ENCODE measurements around the gene LRRC32. TPM values are rescaled to one million over a fixed set of nuclear protein-coding genes. Genes with fewer than 3 reads are reported as not detected.
A peak's percentile ranks its signal among the peaks of the same experiment; 100 is the strongest.

LRRC32 gene
- polyA plus RNA-seq, 3 donors: 1.5 TPM; not detected in 2

- H3K36me3 ChIP-seq (replicated peaks in 1 of 2; ENCODE audit: control insufficient read depth in 1 of 2, insufficient read depth in 2 of 2, low read length in 2 of 2): no peaks in the 10 kb centered on the region
- H3K27me3 Mint-ChIP-seq (ENCODE audit: low read depth in 3 of 3): peaks cover 19 to 37% (median 21%) of the 10 kb centered on the region in 3 donors
- peaks cover 14 to 24% of the 10 kb centered on the region in 2 donors for H3K36me3 Mint-ChIP-seq
- TF ChIP-seq CTCF (IDR thresholded peaks at IDR 0.05): no peak
- H4K20me1 ChIP-seq (ENCODE audit: insufficient read depth, low read length): no peaks in the 10 kb centered on the region
- intact Hi-C loops (cut with micrococcal nuclease): no loop called here
- H3K4me1 ChIP-seq (ENCODE audit: control insufficient read depth in 1 of 2, insufficient read depth in 2 of 2, low read length in 2 of 2): peaks cover 47 to 53% of the 10 kb centered on the region in 2 donors
- no peak overlapping the region for H2AFZ ChIP-seq (ENCODE audit: insufficient read depth, low read depth, low read length, poor library complexity, severe bottlenecking)
- H3K79me2 ChIP-seq (ENCODE audit: insufficient read depth, low read length): no peaks in the 10 kb centered on the region
- peak; percentile 76 to 94 (median 81) for DNase-seq
- no peak overlapping the region for H3K4me2 ChIP-seq (replicated peaks; ENCODE audit: extremely low read depth, low read length, poor library complexity, severe bottlenecking)
- H3K4me1 Mint-ChIP-seq: peaks cover 57% of the 10 kb centered on the region
- H3K9me3 ChIP-seq (replicated peaks in 1 of 2; ENCODE audit: control insufficient read depth in 1 of 2, insufficient read depth in 1 of 2, low read length in 2 of 2): peaks cover 12 to 14% of the 10 kb centered on the region in 2 donors
- peak overlapping the region; percentile 74 to 100 (median 97) for H3K27ac Mint-ChIP-seq
- no peak overlapping the region for H3K4me3 Mint-ChIP-seq
- no peak overlapping the region for H3K4me3 ChIP-seq (replicated peaks in 1 of 3; ENCODE audit: low read depth in 2 of 3, low read length in 3 of 3)
- peaks cover 9 to 25% (median 17%) of the 10 kb centered on the region in 7 donors for H3K9me3 Mint-ChIP-seq
- H3K27ac ChIP-seq (ENCODE audit: low read depth in 1 of 2, low read length in 2 of 2): peak overlapping the region; percentile 21 to 72
- whole genome bisulfite sequencing (ENCODE audit: insufficient coverage): 0% methylated on average over 3 of the region's 6 CpGs
- no peak overlapping the region for H3K9ac ChIP-seq (ENCODE audit: insufficient read depth, low read length, poor library complexity, severe bottlenecking)
- H3K27me3 ChIP-seq (ENCODE audit: control insufficient read depth in 2 of 2, insufficient read depth in 2 of 2, low read length in 2 of 2): peaks cover 0 to 3% of the 10 kb centered on the region in 2 donors
These were observed 43.6 kb downstream of the LRRC32 start for GRCh38 chr11:76626921-76627401.

GRCh38 chr11:76626266-76626665 lies 44.3 kb downstream of the LRRC32 start:
- Histone ChIP-seq H3K27me3 (ENCODE audit: control insufficient read depth in 2 of 2, insufficient read depth in 2 of 2, low read length in 2 of 2) (peaks cover 0 to 3% of the 10 kb centered on the region in 2 donors), H4K20me1 (ENCODE audit: insufficient read depth, low read length) (no peaks in the 10 kb centered on the region), H3K9me3 (replicated peaks in 1 of 2; ENCODE audit: control insufficient read depth in 1 of 2, insufficient read depth in 1 of 2, low read length in 2 of 2) (peaks cover 12 to 14% of the 10 kb centered on the region in 2 donors), H3K4me2 (replicated peaks; ENCODE audit: extremely low read depth, low read length, poor library complexity, severe bottlenecking) (no peak overlapping the region), H3K9ac (ENCODE audit: insufficient read depth, low read length, poor library complexity, severe bottlenecking) (no peak overlapping the region), H3K36me3 (replicated peaks in 1 of 2; ENCODE audit: control insufficient read depth in 1 of 2, insufficient read depth in 2 of 2, low read length in 2 of 2) (no peaks in the 10 kb centered on the region), H3K4me3 (replicated peaks in 1 of 3; ENCODE audit: low read depth in 2 of 3, low read length in 3 of 3) (no peak overlapping the region), H3K27ac (ENCODE audit: low read depth in 1 of 2, low read length in 2 of 2) (peak overlapping the region in 1 of 2 donors; percentile 72), H2AFZ (ENCODE audit: insufficient read depth, low read depth, low read length, poor library complexity, severe bottlenecking) (no peak overlapping the region), H3K4me1 (ENCODE audit: control insufficient read depth in 1 of 2, insufficient read depth in 2 of 2, low read length in 2 of 2) (peaks cover 46 to 50% of the 10 kb centered on the region in 2 donors), H3K79me2 (ENCODE audit: insufficient read depth, low read length) (no peaks in the 10 kb centered on the region)
- WGBS (ENCODE audit: insufficient coverage): 80% methylated on average over 1 of the region's 3 CpGs
- Mint-ChIP-seq H3K4me3 (no peak overlapping the region), H3K9me3 (peaks cover 9 to 25% (median 17%) of the 10 kb centered on the region in 7 donors), H3K4me1 (peaks cover 55% of the 10 kb centered on the region), H3K27ac (peak overlapping the region; percentile 21 to 100 (median 85)), H3K36me3 (peaks cover 14 to 24% of the 10 kb centered on the region in 2 donors), H3K27me3 (ENCODE audit: low read depth in 3 of 3) (peaks cover 19 to 42% (median 27%) of the 10 kb centered on the region in 3 donors)
- DNase-seq: no peak
- intact Hi-C loops (cut with micrococcal nuclease): no loop called here
- no peak for TF ChIP-seq CTCF (IDR thresholded peaks at IDR 0.05)

Measured in CD14-positive monocyte (primary cell).